ENCODE measurements around the gene TMEM223.
"Not testable (repeated sequence)": the region's sequence is repeated elsewhere in the genome, so short reads cannot be mapped to it uniquely, and the experiment has no call there.

Gene TMEM223

GRCh38 chr11:62799486-62799885 is 7.7 kb upstream of the TMEM223 start:
- DNase-seq = no peak

- DNase-seq = no peak
These were observed 4.5 kb upstream of the TMEM223 start for GRCh38 chr11:62796281-62796680.

- DNase-seq = no peak
These were observed 2.5 kb upstream of the TMEM223 start for GRCh38 chr11:62794201-62794775.

- DNase-seq = no peak
These were observed 383 bp upstream of the TMEM223 start for GRCh38 chr11:62792202-62792575.

GRCh38 chr11:62789576-62789975 is 2.2 kb downstream of the TMEM223 start:
- DNase-seq = no peak

GRCh38 chr11:62788991-62789390 is 2.8 kb downstream of the TMEM223 start:
- DNase-seq = no peak

GRCh38 chr11:62787005-62787759 is 4.6 kb downstream of the TMEM223 start, which contains the start of gene TMEM179B:
Gene TMEM179B (plus strand): TSS chr11:62787402. CDS start chr11:62787432, 30 bp downstream.
- peak; percentile 97 to 98 for DNase-seq

- DNase-seq = peak; percentile 87 to 90
These were observed 5.3 kb downstream of the TMEM223 start for GRCh38 chr11:62786318-62787004.

GRCh38 chr11:62782753-62783152 is 9.1 kb downstream of the TMEM223 start:
- DNase-seq = no peak

- no peak for DNase-seq
These were observed 13.4 kb downstream of the TMEM223 start for GRCh38 chr11:62778441-62778840.

GRCh38 chr11:62777389-62777788 is 14.4 kb downstream of the TMEM223 start:
- no peak for DNase-seq

GRCh38 chr11:62775646-62776045 is 16.2 kb downstream of the TMEM223 start:
- DNase-seq = no peak

GRCh38 chr11:62774407-62774806 is 17.4 kb downstream of the TMEM223 start:
- DNase-seq = no peak

GRCh38 chr11:62771144-62772021 is 20.4 kb downstream of the TMEM223 start, which contains the start of gene TAF6L:
Gene TAF6L (plus strand): TSS chr11:62771396. CDS start chr11:62775784, 4,388 bp downstream.
- DNase-seq = peak; percentile 89 to 93

- no peak for DNase-seq
These were observed 21.0 kb downstream of the TMEM223 start for GRCh38 chr11:62770778-62771143.

- DNase-seq = not testable (repeated sequence)
These were observed 31.0 kb downstream of the TMEM223 start for GRCh38 chr11:62760867-62761227.

GRCh38 chr11:62757846-62758788 is 33.7 kb downstream of the TMEM223 start:
- no peak for DNase-seq

- no peak for DNase-seq
These were observed 36.7 kb downstream of the TMEM223 start for GRCh38 chr11:62755086-62755615.

GRCh38 chr11:62753736-62754603 is 37.8 kb downstream of the TMEM223 start, which contains the start of gene ZBTB3:
Gene ZBTB3 (minus strand): TSS chr11:62754160. CDS start chr11:62753664, 496 bp downstream.
- DNase-seq = peak; percentile 99

All from CD4-positive, alpha-beta T cell treated with Interferon alpha-2 for 1 hour (primary cell).